CD4-positive, alpha-beta T cell treated with Interleukin-4 for 4 hours (primary cell): ENCODE measurements around the gene AURKAIP1.

Experiments
- DNase-seq: peaks from one replicate; pipeline ENCODE4 v3.0.0-alpha.2; 2020

AURKAIP1 gene

GRCh38 chr1:1359664-1360468, 15.1 kb downstream of the AURKAIP1 start:
- no peak for DNase-seq

- DNase-seq, result no peak
Observed at GRCh38 chr1:1359308-1359663, 15.7 kb downstream of the AURKAIP1 start.

GRCh38 chr1:1358433-1359271, 16.4 kb downstream of the AURKAIP1 start, which contains the start of gene MXRA8:
MXRA8 (minus strand) TSS chr1:1358555; CDS start chr1:1358504, 51 bp downstream.
- no peak for DNase-seq

GRCh38 chr1:1357871-1358432, 17.1 kb downstream of the AURKAIP1 start:
- no peak for DNase-seq

GRCh38 chr1:1356796-1357401, 18.1 kb downstream of the AURKAIP1 start:
- DNase-seq, result no peak

- no peak for DNase-seq
Observed at GRCh38 chr1:1356166-1356795, 18.7 kb downstream of the AURKAIP1 start.

GRCh38 chr1:1355416-1355815, 19.6 kb downstream of the AURKAIP1 start:
- DNase-seq, result no peak

- DNase-seq, result no peak
Observed at GRCh38 chr1:1354271-1355247, 20.4 kb downstream of the AURKAIP1 start.

GRCh38 chr1:1353389-1354151, 21.4 kb downstream of the AURKAIP1 start:
- no peak for DNase-seq

GRCh38 chr1:1352786-1353388, 22.1 kb downstream of the AURKAIP1 start:
- DNase-seq, result no peak

- no peak for DNase-seq
Observed at GRCh38 chr1:1351511-1352427, 23.2 kb downstream of the AURKAIP1 start.

GRCh38 chr1:1349256-1350012, 25.6 kb downstream of the AURKAIP1 start, which contains the start of gene DVL1:
DVL1 (minus strand) TSS chr1:1349418; CDS start chr1:1349065, 353 bp downstream.
- peak; percentile 48 for DNase-seq

- no peak for DNase-seq
Observed at GRCh38 chr1:1348420-1349255, 26.4 kb downstream of the AURKAIP1 start.

- DNase-seq, result no peak
Observed at GRCh38 chr1:1347663-1348419, 27.2 kb downstream of the AURKAIP1 start.

- no peak for DNase-seq
Observed at GRCh38 chr1:1347026-1347595, 27.9 kb downstream of the AURKAIP1 start.

GRCh38 chr1:1346501-1346890, 28.5 kb downstream of the AURKAIP1 start:
- DNase-seq, result no peak
